H1 (cell line): ENCODE measurements around the gene TYK2. TPM values are rescaled to one million over a fixed set of nuclear protein-coding genes. Genes with fewer than 3 reads are reported as not detected.

Experiments used
- CTCF ChIA-PET: fragments of 300-600 bp; sonication (Branson Sonifier 250); formaldehyde crosslinking; loops from one replicate; lab custom pipeline; 2021; ENCODE audit not compliant: partially characterized antibody; lab: Charles Lee
- POLR2A ChIA-PET: fragments of 300-600 bp; sonication (Branson Sonifier 250); formaldehyde crosslinking; loops from one replicate; lab custom pipeline; 2021; ENCODE audit warnings: inconsistent platforms; ENCODE audit not compliant: partially characterized antibody; lab: Charles Lee
- DNase-seq, 2 experiments: peaks; one replicate each; pipeline versions ENCODE4 v3.0.0 to v3.0.0-alpha.2; 2010 to 2022; ENCODE audit warnings: low spot score in 2 of 2, low read depth in 1 of 2, mixed read lengths in 1 of 2
- FAIRE-seq: peaks from 2 replicates; lab custom pipeline; 2011; peaks lifted over from hg19 to GRCh38; lab: Jason Lieb, UNC
- H2AFZ ChIP-seq: 2 replicates; pipeline ENCODE4 v1.8.1; 2012; ENCODE audit warnings: low read length, inconsistent platforms
- H2AK5ac ChIP-seq: 2 replicates; pipeline ENCODE4 v1.6.1; 2013; ENCODE audit warnings: low read depth, low read length
- H2BK120ac ChIP-seq: replicated peaks from 2 replicates; pipeline ENCODE3; 2013; ENCODE audit warnings: low read depth, low read length, inconsistent platforms
- H2BK12ac ChIP-seq: 2 replicates; pipeline ENCODE4 v1.6.1; 2013; ENCODE audit warnings: low read depth, low read length
- H2BK15ac ChIP-seq: 2 replicates; pipeline ENCODE4 v1.6.1; 2013; ENCODE audit warnings: low read length
- H2BK20ac ChIP-seq: 2 replicates; pipeline ENCODE4 v1.6.1; 2013; ENCODE audit warnings: low read length
- H2BK5ac ChIP-seq: 2 replicates; pipeline ENCODE4 v1.6.1; 2013; ENCODE audit warnings: low read depth, low read length
- H3K14ac ChIP-seq: 2 replicates; pipeline ENCODE4 v1.6.1; 2013; ENCODE audit warnings: inconsistent platforms; ENCODE audit not compliant: insufficient read length
- H3K18ac ChIP-seq: 2 replicates; pipeline ENCODE4 v1.6.1; 2013; ENCODE audit warnings: low read length; ENCODE audit errors: extremely low read depth
- H3K23ac ChIP-seq: 2 replicates; pipeline ENCODE4 v1.6.1; 2013; ENCODE audit warnings: inconsistent platforms; ENCODE audit not compliant: insufficient read length
- H3K23me2 ChIP-seq: 2 replicates; pipeline ENCODE4 v1.6.1; 2013; ENCODE audit warnings: low read depth, low read length
- H3K27ac ChIP-seq: 2 replicates; pipeline ENCODE4 v1.6.1; 2011; ENCODE audit warnings: low read depth, low read length, inconsistent platforms
- H3K27me3 ChIP-seq, 4 experiments: replicated peaks in 1 of 4; 1 replicate in 1 of 4; 2 replicates in 3 of 4; pipeline versions ENCODE4 v1.6.1 to v1.8.1; 2011 to 2013; ENCODE audit warnings: low read length in 3 of 4, mild to moderate bottlenecking in 3 of 4, inconsistent platforms in 2 of 4, mixed read lengths in 2 of 4, moderate library complexity in 1 of 4; ENCODE audit not compliant: control insufficient read depth in 3 of 4, insufficient read depth in 3 of 4; ENCODE audit errors: extremely low read depth in 1 of 4
- H3K36me3 ChIP-seq, 4 experiments: 2 replicates each; pipeline versions ENCODE4 v1.6.1 to v1.8.1; 2011 to 2013; ENCODE audit warnings: mild to moderate bottlenecking in 4 of 4, low read length in 3 of 4, moderate library complexity in 2 of 4, control low read depth in 1 of 4, inconsistent platforms in 1 of 4; ENCODE audit not compliant: insufficient read depth in 4 of 4, control insufficient read depth in 2 of 4
- H3K4ac ChIP-seq: replicated peaks from 2 replicates; pipeline ENCODE3; 2013; ENCODE audit warnings: low read length, low read depth, mixed read lengths, inconsistent platforms; ENCODE audit not compliant: insufficient read length
- H3K4me1 ChIP-seq, 4 experiments: replicated peaks in 1 of 4; 1 replicate in 1 of 4; 2 replicates in 3 of 4; pipeline versions ENCODE4 v1.6.1 to v1.8.1; 2011 to 2013; ENCODE audit warnings: low read length in 3 of 4, inconsistent platforms in 2 of 4, mixed read lengths in 1 of 4; ENCODE audit not compliant: insufficient read depth in 4 of 4, control insufficient read depth in 3 of 4
- H3K4me2 ChIP-seq, 2 experiments: 2 replicates each; pipeline versions ENCODE4 v1.6.1 to v1.8.1; 2011 to 2013; ENCODE audit warnings: low read depth in 2 of 2, low read length in 2 of 2, control low read depth in 1 of 2, inconsistent platforms in 1 of 2, mild to moderate bottlenecking in 1 of 2; ENCODE audit not compliant: insufficient read depth in 1 of 2
- H3K4me3 ChIP-seq, 4 experiments: fragments of 200-600, 300-600 bp in 1 of 4; sonication (generic), shearing (Covaris generic), sonication (Bioruptor Twin) in 1 of 4; 2 replicates each; pipeline versions ENCODE4 v1.5.1 to v1.8.1; 2011 to 2016; ENCODE audit warnings: low read length in 4 of 4, low read depth in 3 of 4, control low read depth in 2 of 4, inconsistent platforms in 2 of 4, mild to moderate bottlenecking in 2 of 4, mixed read lengths in 1 of 4, moderate library complexity in 1 of 4; ENCODE audit not compliant: insufficient read depth in 2 of 4; ENCODE audit errors: extremely low read depth in 1 of 4
- H3K56ac ChIP-seq: replicated peaks from 2 replicates; pipeline ENCODE3; 2013; ENCODE audit warnings: low read depth, mild to moderate bottlenecking, mixed read lengths, low read length, inconsistent platforms; ENCODE audit not compliant: insufficient read length
- H3K79me1 ChIP-seq: 2 replicates; pipeline ENCODE4 v1.6.1; 2013; ENCODE audit warnings: low read depth, low read length, control low read depth
- H3K79me2 ChIP-seq, 2 experiments: 2 replicates each; pipeline versions ENCODE4 v1.6.1 to v1.8.1; 2012 to 2013; ENCODE audit warnings: low read length in 2 of 2, mild to moderate bottlenecking in 2 of 2, inconsistent platforms in 1 of 2; ENCODE audit not compliant: insufficient read depth in 2 of 2, control insufficient read depth in 1 of 2
- H3K9ac ChIP-seq, 4 experiments: replicated peaks in 1 of 4; 1 replicate in 1 of 4; 2 replicates in 3 of 4; pipeline versions ENCODE4 v1.6.1 to v1.8.1; 2011 to 2013; ENCODE audit warnings: low read depth in 3 of 4, low read length in 3 of 4, control low read depth in 2 of 4, mild to moderate bottlenecking in 2 of 4, moderate library complexity in 2 of 4, inconsistent platforms in 1 of 4; ENCODE audit errors: extremely low read depth in 1 of 4
- H3K9me3 ChIP-seq, 2 experiments: 2 replicates each; pipeline versions ENCODE4 v1.6.1 to v1.8.1; 2012 to 2013; ENCODE audit warnings: mild to moderate bottlenecking in 2 of 2, moderate library complexity in 2 of 2, control low read depth in 1 of 2, inconsistent platforms in 1 of 2, low read depth in 1 of 2, low read length in 1 of 2, mixed read lengths in 1 of 2; ENCODE audit not compliant: insufficient read depth in 2 of 2
- H4K20me1 ChIP-seq, 2 experiments: replicated peaks in 1 of 2; 2 replicates each; pipeline versions ENCODE3 to v1.8.1; 2011 to 2013; ENCODE audit warnings: inconsistent platforms in 2 of 2, low read length in 2 of 2, mild to moderate bottlenecking in 1 of 2; ENCODE audit not compliant: insufficient read depth in 2 of 2, control insufficient read depth in 1 of 2
- H4K5ac ChIP-seq: 2 replicates; pipeline ENCODE4 v1.6.1; 2013; ENCODE audit warnings: low read length, low read depth, mixed read lengths, inconsistent platforms; ENCODE audit not compliant: insufficient read length
- H4K8ac ChIP-seq: 2 replicates; pipeline ENCODE4 v1.8.0; 2013; ENCODE audit warnings: mild to moderate bottlenecking, moderate library complexity, low read length, inconsistent platforms; ENCODE audit not compliant: insufficient read depth; ENCODE audit errors: extremely low read depth
- H4K91ac ChIP-seq: replicated peaks from 2 replicates; pipeline ENCODE3; 2013; ENCODE audit warnings: low read length, mixed read lengths, inconsistent platforms; ENCODE audit not compliant: insufficient read length
- SIN3A ChIP-seq, 2 experiments: IDR thresholded peaks in 1 of 2; conservative IDR thresholded peaks in 1 of 2; 2 replicates each; pipeline ENCODE4 v1.6.1; 2011 to 2012; ENCODE audit warnings: low read length in 2 of 2, improper control_type of control experiment in 1 of 2, low read depth in 1 of 2, mild to moderate bottlenecking in 1 of 2
- WGBS, 2 experiments: shearing (Covaris generic) in 1 of 2; methylation state at CpG; one replicate each; pipeline versions ENCODE4 v1.1.6 to v1.1.7; 2013 to 2015; ENCODE audit warnings: low lambda C conversion rate in 2 of 2, mixed read lengths in 2 of 2, inconsistent platforms in 1 of 2, low coverage in 1 of 2, missing lambda C conversion rate in 1 of 2; ENCODE audit not compliant: insufficient replicate concordance in 2 of 2, insufficient coverage in 1 of 2, insufficient read length in 1 of 2; ENCODE audit errors: extremely low coverage in 1 of 2, missing lambda C conversion rate in 1 of 2; 5-methylcytosine and 5-hydroxymethylcytosine counted together
- polyA plus RNA-seq, 7 experiments: library from polyadenylated mRNA; depleted of rRNA in 3 of 7; stranded (reverse) in 5 of 7; unstranded in 2 of 7; fragments of >200 nt in 5 of 7; fragments of 200-250 nt in 2 of 7; gene quantifications; 1 replicate in 5 of 7; 2 replicates in 1 of 7; 4 replicates in 1 of 7; pipeline versions ENCODE4 v1.2.1 to v1.2.3, GENCODE V29; 2011 to 2013; ENCODE audit warnings: missing spikeins in 2 of 7, mixed read lengths in 2 of 7
- total RNA-seq: library from RNA; stranded (reverse); fragmentation: NEBNext Ultra II Directional; extraction: Animal tissue kit (Norgen Biotek cat#: 25700); gene quantifications from 2 replicates; pipeline ENCODE4 v1.2.1, GENCODE V29; 2021

Gene TYK2
- total and polyA plus RNA-seq, 2 of the 8 experiments (the other 6 are each of a cell fraction or from before 2014, with no cell fraction given): 32.1 to 40.8 TPM

DNA sequence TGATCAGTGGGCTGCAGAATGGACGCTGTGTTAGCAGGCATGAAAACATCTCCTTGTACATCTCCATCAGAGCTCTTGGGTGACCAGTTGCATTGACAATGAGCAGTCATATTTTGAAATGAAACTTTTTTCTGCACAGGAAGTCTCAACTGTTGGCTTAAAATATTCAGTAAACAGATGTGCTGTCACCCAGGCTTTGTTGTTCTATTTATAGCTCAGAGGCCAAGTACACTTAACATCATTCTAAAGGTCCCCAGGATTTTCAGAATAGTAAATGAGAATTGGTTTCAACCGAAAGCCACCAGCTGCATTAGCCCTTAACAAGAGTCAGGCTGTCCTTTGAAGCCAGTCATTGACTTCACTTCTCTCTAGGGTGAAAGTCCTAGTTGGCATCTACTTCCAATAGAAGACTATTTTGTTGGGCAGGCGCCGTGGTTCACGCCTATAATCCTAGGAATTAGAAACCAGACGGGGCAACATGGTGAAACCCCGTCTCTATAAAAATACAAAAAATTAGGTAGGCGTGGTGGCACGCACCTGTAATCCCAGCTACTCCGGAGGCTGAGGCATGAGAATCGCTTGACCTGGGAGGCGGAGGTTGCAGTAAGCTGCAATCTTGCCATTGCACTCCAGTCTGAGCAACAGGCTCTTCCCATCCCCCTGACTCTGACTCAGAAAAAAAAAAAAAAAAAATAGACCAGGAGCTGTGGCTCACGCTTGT lies 32.0 kb upstream of the TYK2 start:
- H2BK5ac ChIP-seq: no peak overlapping the region
- H2BK12ac ChIP-seq: no peak overlapping the region
- H3K18ac ChIP-seq: no peak overlapping the region
- no peak overlapping the region for H3K14ac ChIP-seq
- no peak overlapping the region for H3K4me3 ChIP-seq
- 86% methylated on average over 12 of the region's 13 CpGs; no CpG with 5 or more reads in 1 of the 2 experiments for WGBS, 2 experiments
- H4K91ac ChIP-seq: no peak overlapping the region
- no peak overlapping the region for H3K4ac ChIP-seq
- H3K23ac ChIP-seq: no peak overlapping the region
- POLR2A ChIA-PET: interaction anchor here (1.5 kb wide), 1 partner anchor 11 kb away, joined by 4 read pairs; no protein-coding TSS in a partner anchor
- no peak overlapping the region for H2AK5ac ChIP-seq
- no peaks in the 10 kb centered on the region for H3K79me2 ChIP-seq
- H4K20me1 ChIP-seq: peaks cover 0 to 2% of the 10 kb centered on the region in 2 experiments
- H3K36me3 ChIP-seq: no peaks in the 10 kb centered on the region
- no peak overlapping the region for H2BK120ac ChIP-seq
- H2AFZ ChIP-seq: no peak overlapping the region
- no peak for FAIRE-seq
- peaks cover 3% of the 10 kb centered on the region; the same call in 1 of the 2 replicates for H3K23me2 ChIP-seq
- no peak overlapping the region for H4K8ac ChIP-seq
- H3K27ac ChIP-seq: no peak overlapping the region
- H4K5ac ChIP-seq: no peak overlapping the region
- no peak overlapping the region for H2BK15ac ChIP-seq
- no peak overlapping the region for H2BK20ac ChIP-seq
- CTCF ChIA-PET: interaction anchor here (0.6 to 9.4 kb wide), 11 partner anchors 8 to 1400 kb away, joined by 3 to 172 read pairs (median 4); partner anchors contain the start of genes CDC37, ICAM1 and PDE4A
- peaks cover 0 to 8% (median 3%) of the 10 kb centered on the region in 4 experiments; a peak in 5 of 7 replicates for H3K4me1 ChIP-seq
- no peaks in the 10 kb centered on the region for H3K79me1 ChIP-seq
- no peak overlapping the region for H3K4me2 ChIP-seq
- peaks cover 0 to 2% of the 10 kb centered on the region in 2 experiments; a peak in 1 of 4 replicates for H3K9me3 ChIP-seq
- no peak overlapping the region for H3K56ac ChIP-seq
- no peak for DNase-seq
- no peak overlapping the region for H3K9ac ChIP-seq
- H3K27me3 ChIP-seq: peaks cover 1 to 23% (median 15%) of the 10 kb centered on the region in 4 experiments
- TF ChIP-seq SIN3A (conservative IDR thresholded peaks at IDR 0.05 in 1 of 2, IDR thresholded peaks at IDR 0.05 in 1 of 2; ENCODE audit: low read depth in 1 of 2, low read length in 2 of 2): no peak
